Measurements from ENCODE around the gene TCF7L2.

GRCh38 chr10:113047151-113047550 lies 97.1 kb downstream of the TCF7L2 start:
- TF ChIP-seq CTCF (IDR thresholded peaks at IDR 0.05) (no peak), POLR2A (IDR thresholded peaks at IDR 0.05) (no peak), POLR2AphosphoS5 (IDR thresholded peaks at IDR 0.05) (no peak)
